ENCODE measurements around the gene DRD4.

Gene DRD4

DNA sequence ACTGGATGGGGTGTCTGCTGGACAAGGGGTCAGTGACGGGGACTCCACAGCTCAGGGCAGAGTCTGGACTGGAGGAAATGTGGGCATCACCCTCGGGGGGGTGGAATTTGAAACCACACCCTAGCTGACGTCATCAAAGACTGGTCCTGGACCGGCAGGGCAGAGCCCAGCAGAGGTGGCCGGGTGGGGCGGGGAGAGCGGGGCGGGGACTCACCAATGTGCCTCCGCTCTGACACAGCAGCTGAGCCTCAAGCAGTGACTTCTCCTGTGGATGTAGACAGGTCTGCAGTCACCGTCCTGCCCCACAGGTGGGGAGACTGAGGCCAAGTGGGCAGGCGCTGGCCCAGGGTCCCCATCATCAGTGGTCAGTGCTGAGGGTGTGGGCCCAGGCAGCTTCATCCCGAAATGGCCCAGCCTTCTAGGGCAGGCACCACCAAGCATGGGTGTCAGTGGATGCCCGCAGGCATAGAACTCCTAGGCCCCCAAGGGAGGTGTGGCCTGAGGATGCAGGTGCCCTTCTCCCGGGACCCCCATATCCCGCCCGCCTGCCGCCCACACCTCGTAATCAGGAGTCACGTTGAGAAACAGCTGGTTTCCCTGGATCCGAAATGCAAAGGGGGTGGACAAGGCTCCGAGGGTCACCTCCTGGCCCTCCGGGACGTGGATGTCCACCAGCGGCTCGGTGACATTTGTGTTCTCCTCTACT lies 12.9 kb upstream of the DRD4 start:
- no peak for DNase-seq

DNA sequence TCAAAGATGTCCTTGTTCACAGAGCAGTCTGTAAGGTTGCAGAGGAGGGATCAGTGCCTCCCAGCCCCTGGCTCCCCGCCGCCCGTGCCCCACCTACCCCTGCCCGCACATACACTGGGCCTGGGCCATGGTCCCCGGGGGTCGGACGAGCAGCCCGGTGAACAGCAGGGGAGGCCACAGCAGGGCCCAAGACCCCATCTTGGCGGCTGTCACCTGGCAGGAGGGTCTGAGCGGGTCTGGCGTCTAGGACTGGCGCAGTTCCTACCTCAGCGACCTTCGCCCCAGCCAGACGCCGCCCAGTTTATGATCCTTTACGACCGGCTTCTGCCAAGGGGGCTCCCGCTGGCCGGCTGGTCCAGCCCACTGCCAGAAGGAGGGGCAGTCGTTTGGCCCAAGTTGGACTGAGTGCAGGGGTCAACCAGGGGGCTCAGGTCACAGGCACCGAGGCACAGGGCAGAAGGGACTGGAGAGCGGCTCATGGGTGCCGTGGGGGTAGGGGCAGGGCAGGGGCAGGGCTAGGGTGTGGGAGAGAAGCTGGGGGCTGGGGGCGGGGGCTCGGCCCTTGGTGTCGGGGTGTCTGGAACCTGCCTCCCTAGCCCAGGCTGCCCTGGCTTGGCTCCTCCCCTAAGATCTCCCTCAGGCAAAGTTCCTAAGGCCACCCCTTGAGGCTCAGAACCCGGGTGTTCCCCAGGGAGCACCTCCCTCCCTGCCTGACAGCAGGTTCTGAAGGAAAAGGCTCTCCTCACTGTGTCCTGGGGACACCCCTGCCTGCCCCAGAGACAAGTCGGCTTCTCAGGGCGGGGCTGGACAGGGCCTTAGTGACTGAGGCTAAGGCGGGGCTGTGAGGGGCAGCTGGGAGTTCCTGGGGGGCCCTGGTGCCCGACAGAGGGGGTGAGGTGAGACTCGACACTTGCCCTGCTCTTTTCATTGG lies 12.1 kb upstream of the DRD4 start, which contains the start of gene CDHR5:
CDHR5 (minus strand) TSS at position 251 of the 931 bp plus-strand sequence; CDS start at position 198, 53 bp downstream.
- no peak for DNase-seq

DNA sequence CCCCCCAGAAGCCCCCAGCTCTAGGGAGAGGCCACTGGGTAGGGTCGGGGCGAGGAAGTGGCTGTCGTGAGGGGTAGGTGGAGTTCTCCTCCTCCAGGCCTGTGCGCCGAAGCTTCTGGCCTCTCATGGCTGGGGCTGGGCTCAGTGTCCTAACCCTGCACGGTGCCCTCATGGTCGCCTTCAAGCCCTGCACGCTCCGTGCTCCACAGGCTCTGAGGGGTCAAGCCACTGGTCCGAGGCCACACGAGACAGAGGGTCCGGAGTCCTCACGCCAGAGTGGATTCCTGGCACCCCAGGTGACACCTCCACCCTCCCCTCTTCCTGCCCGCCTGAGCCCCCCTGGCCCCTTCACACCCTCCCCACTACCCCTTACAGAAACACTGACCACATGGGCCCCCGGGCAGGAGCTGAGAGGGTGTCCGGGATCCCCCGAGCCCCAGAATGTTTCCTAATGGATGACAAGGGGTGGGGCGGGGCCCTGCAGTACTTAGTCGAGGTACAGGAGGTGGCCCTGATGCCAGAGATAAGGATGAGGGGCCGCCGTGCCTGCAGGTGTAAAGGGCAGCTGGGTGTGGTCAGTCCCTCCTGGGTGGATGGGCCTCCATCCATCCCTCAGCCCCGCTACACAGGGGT lies 11.3 kb upstream of the DRD4 start:
- no peak for DNase-seq

DNA sequence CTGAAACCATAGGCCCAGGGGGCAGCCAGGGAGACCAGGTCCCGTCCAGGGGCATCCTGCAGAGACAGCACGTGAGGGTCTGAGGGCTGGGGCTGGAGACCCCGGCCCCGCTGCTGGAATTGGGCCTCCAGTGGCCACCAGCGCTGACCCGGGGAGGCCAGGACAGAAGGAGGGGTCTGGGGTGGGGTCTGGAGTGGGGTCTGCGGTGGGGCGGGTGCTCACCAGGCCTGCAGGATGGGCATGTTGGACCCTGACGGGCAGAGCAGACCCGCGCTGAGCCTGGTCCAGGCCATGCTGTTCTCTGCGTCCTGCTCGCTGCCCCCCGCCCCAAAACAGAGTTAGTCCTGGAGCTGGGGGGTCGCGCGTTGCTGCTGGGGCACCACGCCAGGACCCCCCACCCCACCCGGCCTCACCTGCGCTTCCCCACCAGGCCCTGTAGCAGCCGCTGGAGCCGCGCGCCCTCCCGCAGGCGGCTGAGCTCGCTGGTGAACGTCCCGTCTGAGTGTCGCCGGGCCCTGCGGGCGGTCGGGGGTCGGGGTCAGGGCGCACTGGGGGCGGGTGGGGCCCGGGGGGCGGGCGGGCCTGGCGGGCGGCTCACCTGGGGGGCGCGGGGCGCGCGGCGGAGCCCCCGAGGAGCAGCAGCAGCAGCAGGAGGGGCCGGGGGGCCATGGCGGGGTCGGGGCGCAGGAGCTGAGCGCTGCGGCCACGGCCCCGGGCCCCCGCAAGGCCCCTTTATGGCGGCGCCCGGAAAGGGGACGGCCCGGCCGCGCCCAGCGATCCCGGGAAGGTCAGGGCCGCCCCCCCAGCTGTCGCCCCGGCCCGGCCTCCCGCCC lies 10.4 kb upstream of the DRD4 start, which contains the start of gene SCT:
SCT (minus strand) TSS at position 707 of the 833 bp plus-strand sequence; CDS start at position 669, 38 bp downstream.
- DNase-seq: no peak

DNA sequence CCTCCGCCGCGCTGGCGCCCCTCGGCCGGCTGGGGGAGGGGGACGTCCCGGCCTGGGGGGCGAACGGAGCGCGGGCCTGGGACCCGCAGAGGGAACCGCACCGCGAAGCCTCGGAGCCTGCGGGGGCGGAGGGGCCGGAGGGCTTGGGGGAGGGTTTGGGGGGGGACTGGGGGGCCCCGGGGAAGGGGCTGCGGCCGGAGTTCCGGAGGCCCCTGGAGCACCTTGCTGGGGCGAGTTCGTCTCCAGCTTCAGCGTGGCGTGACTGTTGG lies 9.8 kb upstream of the DRD4 start:
- no peak for DNase-seq

GRCh38 chr11:628056-628455 lies 9.0 kb upstream of the DRD4 start:
- no peak for DNase-seq

GRCh38 chr11:629237-629583 lies 7.9 kb upstream of the DRD4 start:
- no peak for DNase-seq

DNA sequence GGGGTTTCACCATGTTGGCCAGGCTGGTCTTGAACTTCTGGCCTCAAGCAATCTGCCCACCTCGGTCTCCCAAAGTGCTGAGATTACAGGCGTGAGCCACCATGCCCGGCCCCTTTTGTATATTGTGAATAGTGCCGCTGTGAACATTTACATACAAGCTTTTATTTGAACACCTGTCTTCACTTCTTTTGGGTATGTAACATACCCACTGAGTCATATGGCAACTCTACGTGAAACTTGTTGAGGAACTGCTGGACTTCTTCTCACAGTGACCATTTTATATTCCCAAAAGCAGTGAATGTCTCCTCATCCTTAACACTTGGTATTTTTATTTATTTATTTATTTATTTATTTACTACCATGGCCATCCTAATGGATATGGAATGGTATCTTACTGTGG lies 6.2 kb upstream of the DRD4 start:
- no peak for DNase-seq

DNA sequence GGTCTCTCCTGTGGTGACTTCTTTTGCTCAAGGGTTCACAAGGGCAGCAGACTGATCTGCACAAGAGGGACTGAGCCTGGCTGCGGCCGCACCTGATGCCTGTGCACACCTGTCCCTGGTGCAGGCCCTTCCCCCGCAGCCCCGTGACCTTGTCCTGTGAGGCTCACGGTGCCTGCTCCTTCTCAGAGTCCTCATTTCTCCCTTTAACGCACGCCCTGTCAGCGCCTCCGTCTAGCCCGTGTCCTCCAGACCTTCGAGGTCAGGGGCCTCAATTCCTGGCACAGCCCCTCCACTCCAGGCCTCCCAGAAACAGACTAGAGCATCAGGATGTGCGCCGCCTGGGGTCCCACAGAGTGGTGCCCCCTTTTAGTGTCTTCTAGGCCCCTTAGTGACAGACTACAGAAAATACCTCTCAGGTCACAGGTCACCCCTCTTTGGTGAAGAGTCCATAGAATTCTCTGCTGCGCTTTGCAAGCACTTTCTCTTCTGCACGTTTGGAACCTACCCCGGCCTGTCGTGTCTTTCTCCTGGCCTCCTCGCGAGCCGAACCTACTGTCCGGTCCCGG lies 1.0 kb upstream of the DRD4 start:
- DNase-seq: no peak

DNA sequence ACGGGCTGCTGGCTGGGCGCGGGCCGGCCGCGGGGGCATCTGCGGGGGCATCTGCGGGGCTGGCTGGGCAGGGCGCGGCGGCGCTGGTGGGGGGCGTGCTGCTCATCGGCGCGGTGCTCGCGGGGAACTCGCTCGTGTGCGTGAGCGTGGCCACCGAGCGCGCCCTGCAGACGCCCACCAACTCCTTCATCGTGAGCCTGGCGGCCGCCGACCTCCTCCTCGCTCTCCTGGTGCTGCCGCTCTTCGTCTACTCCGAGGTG lies 194 bp downstream of the DRD4 start:
- DNase-seq: no peak

DNA sequence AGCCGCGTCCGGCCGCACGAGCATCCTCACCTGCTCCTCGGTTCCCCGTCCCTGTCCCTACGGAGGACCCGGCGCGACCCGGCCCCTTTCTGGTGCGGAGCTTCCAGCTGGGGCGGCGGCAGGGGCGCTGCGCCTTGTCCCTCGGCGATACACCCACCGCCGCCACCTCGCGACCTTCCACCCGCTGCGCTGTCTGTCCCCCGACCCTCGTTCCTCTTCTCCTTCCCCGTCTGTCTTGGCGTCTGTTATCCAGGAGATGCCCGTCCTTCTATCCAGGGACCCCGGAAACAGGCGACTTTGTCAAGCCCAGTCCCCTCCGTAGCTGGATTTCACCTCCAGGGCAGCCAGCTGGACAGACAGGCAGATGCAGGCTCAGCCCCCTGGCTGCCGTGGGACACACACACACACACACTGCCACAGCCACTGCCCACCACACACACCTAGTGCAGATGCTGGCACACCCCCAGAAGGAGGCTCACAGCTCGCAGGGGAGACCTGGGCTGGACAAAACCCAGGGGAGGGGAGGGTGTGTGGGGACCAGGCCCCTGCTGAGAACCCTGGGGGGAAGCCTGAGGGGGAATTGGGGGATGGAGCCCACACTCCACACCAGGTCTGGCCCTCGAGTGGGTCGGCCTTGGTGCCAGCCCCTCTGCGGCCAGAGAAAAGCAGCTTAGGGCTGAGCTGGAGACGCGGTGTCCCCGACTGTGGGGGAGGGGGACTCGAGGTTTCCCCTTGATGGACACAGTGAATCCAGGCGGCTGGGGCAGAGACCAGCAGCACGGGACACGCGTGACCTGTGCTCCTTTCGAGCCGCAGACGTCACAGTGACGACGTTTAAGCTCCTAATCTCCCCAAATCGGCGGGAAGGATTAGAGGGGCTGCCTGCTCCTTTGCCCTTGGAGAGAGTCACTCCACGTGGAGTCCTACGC lies 788 bp downstream of the DRD4 start:
- no peak for DNase-seq

- no peak for DNase-seq
Measured at GRCh38 chr11:638631-639331, 1.7 kb downstream of the DRD4 start.

- no peak for DNase-seq
Measured at GRCh38 chr11:639332-639955, 2.4 kb downstream of the DRD4 start.

DNA sequence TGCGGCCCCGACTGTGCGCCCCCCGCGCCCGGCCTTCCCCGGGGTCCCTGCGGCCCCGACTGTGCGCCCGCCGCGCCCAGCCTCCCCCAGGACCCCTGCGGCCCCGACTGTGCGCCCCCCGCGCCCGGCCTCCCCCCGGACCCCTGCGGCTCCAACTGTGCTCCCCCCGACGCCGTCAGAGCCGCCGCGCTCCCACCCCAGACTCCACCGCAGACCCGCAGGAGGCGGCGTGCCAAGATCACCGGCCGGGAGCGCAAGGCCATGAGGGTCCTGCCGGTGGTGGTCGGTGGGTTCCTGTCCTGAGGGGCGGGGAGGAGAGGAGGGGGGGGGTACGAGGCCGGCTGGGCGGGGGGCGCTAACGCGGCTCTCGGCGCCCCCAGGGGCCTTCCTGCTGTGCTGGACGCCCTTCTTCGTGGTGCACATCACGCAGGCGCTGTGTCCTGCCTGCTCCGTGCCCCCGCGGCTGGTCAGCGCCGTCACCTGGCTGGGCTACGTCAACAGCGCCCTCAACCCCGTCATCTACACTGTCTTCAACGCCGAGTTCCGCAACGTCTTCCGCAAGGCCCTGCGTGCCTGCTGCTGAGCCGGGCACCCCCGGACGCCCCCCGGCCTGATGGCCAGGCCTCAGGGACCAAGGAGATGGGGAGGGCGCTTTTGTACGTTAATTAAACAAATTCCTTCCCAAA lies 3.1 kb downstream of the DRD4 start:
- no peak for DNase-seq

DNA sequence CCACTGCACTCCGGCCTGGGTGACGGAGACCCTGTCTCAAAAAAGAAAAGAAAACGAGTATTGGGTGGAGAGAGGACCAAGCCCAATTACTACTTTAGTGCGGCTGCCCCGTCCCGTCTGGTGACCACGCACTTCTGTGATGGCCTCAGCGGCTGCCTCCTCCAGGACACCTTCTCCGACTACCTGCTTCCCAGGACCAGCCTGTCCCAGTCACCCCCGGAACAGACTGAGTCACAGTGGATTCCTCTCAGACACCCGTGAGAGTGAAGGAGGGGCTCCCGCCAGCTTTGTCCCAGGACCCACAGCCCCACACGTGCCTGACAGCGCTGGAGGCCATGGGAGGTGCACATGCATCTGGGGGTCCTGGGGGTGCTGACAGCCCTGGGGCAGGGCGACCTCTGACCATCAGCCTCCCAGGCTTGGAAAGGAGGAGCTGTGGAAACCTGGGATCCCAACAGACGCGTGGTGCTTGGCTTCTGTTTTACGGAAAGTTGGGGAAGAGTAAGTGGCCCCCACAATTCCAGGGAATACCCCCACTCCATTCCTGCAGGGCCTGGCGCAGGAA lies 4.8 kb downstream of the DRD4 start:
- DNase-seq: no peak

- no peak for DNase-seq
Measured at GRCh38 chr11:643366-643765, 6.3 kb downstream of the DRD4 start.

DNA sequence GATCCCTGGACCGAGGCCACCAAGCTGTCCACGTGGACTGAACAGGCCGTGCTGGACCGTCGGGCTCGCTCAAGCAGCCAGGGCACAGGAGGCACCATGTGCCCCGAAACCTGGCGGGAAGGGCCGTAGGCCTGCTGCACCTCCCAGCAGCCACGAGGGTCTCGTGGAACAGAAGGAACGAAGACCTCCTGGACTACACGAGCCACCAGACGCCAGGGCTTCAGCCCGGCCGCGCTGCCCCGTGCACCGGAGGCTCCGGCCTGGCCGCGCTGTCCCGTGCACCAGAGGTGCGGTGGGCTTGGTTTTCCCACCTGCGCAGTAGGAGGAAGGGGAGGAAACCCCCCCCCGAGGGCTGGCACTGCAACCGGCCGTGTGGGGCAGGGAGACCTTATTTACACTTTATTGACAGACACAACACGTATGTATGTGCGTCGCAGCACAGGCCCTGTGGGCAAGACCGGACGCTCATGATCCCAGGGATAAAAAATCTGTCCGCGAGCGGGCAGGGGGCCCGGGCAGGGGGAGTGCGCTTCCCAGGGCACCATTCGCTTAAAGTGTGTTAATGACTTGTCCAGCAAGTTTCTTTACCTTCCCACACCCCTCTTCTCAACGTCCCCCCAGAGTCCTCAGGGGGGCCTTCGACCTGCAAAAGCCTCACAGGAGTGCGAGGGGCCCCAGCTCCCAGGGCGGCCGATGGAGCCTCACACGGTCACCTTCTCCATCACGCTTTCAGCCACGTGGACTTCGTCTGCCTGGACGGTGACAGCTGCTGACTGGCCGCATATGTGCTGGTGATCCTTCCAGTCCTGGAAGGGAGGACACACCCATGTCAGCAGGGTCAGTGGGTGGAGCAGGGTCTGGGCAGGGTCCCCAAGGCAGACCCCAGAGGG lies 7.0 kb downstream of the DRD4 start:
- no peak for DNase-seq

- DNase-seq: no peak
Measured at GRCh38 chr11:645536-645935, 8.5 kb downstream of the DRD4 start.

- DNase-seq: no peak
Measured at GRCh38 chr11:646214-646613, 9.1 kb downstream of the DRD4 start.
